ENCODE data around the gene SHC4.
"Not testable (repeated sequence)": the region's sequence is repeated elsewhere in the genome, so short reads cannot be mapped to it uniquely, and the experiment has no call there.

Gene SHC4

GRCh38 chr15:48876057-48876456 lies 87.7 kb downstream of the SHC4 start:
- DNase-seq: no peak

- DNase-seq: no peak
Observed at GRCh38 chr15:48875241-48875960, 88.3 kb downstream of the SHC4 start.

GRCh38 chr15:48872632-48873031 lies 91.1 kb downstream of the SHC4 start:
- no peak for DNase-seq

- no peak for DNase-seq
Observed at GRCh38 chr15:48871542-48871941, 92.2 kb downstream of the SHC4 start.

- no peak for DNase-seq
Observed at GRCh38 chr15:48869966-48870365, 93.8 kb downstream of the SHC4 start.

GRCh38 chr15:48868536-48868935 lies 95.2 kb downstream of the SHC4 start:
- no peak for DNase-seq

GRCh38 chr15:48868023-48868422 lies 95.7 kb downstream of the SHC4 start:
- no peak for DNase-seq

- no peak for DNase-seq
Observed at GRCh38 chr15:48866141-48866563, 97.6 kb downstream of the SHC4 start.

- no peak for DNase-seq
Observed at GRCh38 chr15:48865370-48866079, 98.2 kb downstream of the SHC4 start.

- no peak for DNase-seq
Observed at GRCh38 chr15:48862705-48863104, 101.0 kb downstream of the SHC4 start.

- DNase-seq: peak; percentile 30
Observed at GRCh38 chr15:48861813-48862431, 101.8 kb downstream of the SHC4 start.

- no peak for DNase-seq
Observed at GRCh38 chr15:48859426-48859825, 104.3 kb downstream of the SHC4 start.

- no peak for DNase-seq
Observed at GRCh38 chr15:48858401-48858800, 105.3 kb downstream of the SHC4 start.

- DNase-seq: no peak
Observed at GRCh38 chr15:48856942-48857341, 106.8 kb downstream of the SHC4 start.

- DNase-seq: no peak
Observed at GRCh38 chr15:48855501-48856440, 107.9 kb downstream of the SHC4 start.

- DNase-seq: not testable (repeated sequence)
Observed at GRCh38 chr15:48854434-48854833, 109.3 kb downstream of the SHC4 start.

GRCh38 chr15:48851956-48852355 lies 111.8 kb downstream of the SHC4 start:
- no peak for DNase-seq

- no peak for DNase-seq
Observed at GRCh38 chr15:48850648-48851047, 113.1 kb downstream of the SHC4 start.

- DNase-seq: no peak
Observed at GRCh38 chr15:48845123-48845522, 118.6 kb downstream of the SHC4 start.

- no peak for DNase-seq
Observed at GRCh38 chr15:48842501-48842900, 121.2 kb downstream of the SHC4 start.

- peak; percentile 28 for DNase-seq
Observed at GRCh38 chr15:48834756-48835155, 129.0 kb downstream of the SHC4 start.

GRCh38 chr15:48833526-48834239 lies 130.0 kb downstream of the SHC4 start:
- DNase-seq: no peak

All from right hindlimb (tissue), 1 donor.